ENCODE measurements around the gene TRPM8. TPM values are rescaled to one million over a fixed set of nuclear protein-coding genes. Genes with fewer than 3 reads are reported as not detected.

Gene TRPM8
- total RNA-seq, 6 experiments from 2014 or later: 23.9 to 99.5 (median 48.6) TPM

DNA sequence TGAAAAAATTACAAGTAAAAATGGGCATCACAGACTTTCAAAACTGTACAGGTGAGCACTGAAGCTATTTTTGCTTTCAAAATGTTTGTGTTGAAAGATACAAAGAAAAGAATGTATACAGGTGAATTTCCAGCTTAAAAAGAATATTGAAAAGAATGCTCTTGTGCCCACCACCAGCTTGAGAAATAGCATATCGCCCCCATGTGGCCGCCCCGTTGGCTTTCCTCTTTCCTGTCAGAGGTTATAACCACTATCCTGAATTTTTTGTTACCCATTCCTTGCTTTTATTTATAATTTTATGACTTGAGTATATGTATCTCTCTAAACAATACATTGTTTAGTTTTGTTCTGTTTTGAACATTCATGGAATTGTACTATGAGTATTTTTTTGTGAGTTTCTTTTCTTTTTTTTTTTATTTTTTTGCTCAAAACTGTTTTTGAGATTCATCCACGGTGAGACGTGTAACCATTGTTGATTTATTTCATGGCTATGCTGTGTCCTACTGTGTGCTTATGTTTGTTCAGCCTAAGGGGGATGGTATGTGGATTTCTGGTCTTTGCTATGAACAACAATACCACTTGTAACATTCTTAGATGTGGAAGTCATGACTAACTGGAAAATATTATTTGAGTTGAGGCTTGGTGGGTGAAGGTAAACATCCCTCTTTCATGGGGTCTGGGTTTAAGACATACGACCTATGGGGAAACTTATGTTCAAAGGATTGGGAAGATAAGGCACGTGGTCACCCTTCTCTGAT is 11.6 kb downstream of the TRPM8 start:
- Histone ChIP-seq H3K36me3 (no peaks in the 10 kb centered on the region), H3K27me3 (no peaks in the 10 kb centered on the region), H3K27ac (no peak overlapping the region), H3K4me3 (no peak overlapping the region), H3K4me1 (no peaks in the 10 kb centered on the region), H3K9me3 (no peaks in the 10 kb centered on the region)
- WGBS (ENCODE audit: insufficient coverage, low coverage, low lambda C conversion rate, missing lambda C conversion rate): 33% methylated on average over 7 of the region's 7 CpGs
- DNase-seq (peak in 1 of 3 donors; percentile 40), ATAC-seq (peak in 3 of 4 donors; percentile 44 to 57 (median 57))
- intact Hi-C loops (cut with DNase I): no loop called here
- TF ChIP-seq POLR2A (IDR thresholded peaks at IDR 0.05) (no peak), CTCF (IDR thresholded peaks at IDR 0.05) (peak; percentile 23 to 69 (median 58))

DNA sequence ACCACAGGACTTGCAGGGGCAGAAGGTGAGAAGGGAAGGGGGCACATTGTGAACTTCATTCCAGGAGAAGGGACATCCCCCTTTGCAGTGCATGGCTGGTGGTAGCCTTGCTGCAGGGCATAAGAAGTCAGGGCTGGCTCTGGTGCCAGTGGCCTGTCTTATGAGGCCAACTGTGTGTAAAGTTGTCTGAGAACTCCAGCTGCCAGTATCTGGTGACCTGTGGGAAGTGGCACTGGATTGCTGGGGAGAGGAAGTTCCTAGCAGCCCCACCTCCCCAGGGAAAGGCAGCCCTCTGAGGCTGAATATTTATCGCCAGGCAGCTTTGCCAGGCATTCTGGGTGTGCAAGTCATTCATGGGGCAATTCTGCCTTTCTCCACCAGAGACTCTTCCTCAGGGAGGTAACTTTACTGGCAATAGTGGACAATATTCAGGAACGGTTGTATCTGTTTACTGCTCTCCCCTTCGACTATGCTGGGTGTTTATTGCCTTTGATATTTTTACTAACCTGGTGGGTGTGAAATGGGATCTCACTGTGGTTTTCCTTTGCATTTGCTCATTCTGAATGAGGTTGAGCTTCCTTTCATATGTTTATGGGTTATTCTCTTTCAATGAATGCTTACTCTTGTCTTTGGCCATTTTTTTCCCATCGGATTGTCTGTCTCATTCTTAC is 12.3 kb downstream of the TRPM8 start:
- peak in 3 of 4 donors; percentile 33 to 49 (median 46) for ATAC-seq
- TF ChIP-seq POLR2A (IDR thresholded peaks at IDR 0.05): no peak
- no peak for TF ChIP-seq CTCF (IDR thresholded peaks at IDR 0.05)

DNA sequence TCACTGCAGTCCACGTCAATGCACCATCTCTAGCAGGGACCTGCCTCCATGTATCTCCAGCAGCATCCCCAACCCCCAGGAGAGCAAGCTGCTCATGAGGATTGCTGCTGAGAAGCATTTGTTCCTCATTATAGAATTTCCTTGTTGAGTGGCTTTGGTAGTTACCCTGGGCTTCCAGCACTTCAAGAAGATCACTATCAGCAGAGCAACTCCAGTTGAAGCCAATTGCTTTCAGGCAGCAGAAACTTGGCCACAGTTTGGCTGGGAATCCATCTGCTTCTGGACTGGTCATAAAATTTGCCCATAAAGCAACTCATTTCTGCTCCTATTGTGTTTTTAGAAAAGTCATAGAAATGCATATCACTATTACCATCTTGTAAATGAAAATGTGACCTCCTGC is 17.4 kb downstream of the TRPM8 start:
- WGBS (ENCODE audit: insufficient coverage, low coverage, low lambda C conversion rate, missing lambda C conversion rate): no CpG with 5 or more reads among the region's 1 CpG
- intact Hi-C loops (cut with DNase I): no loop called here

More for the DNA sequence above, 12.3 kb downstream of the TRPM8 start:
- intact Hi-C loops (cut with DNase I): no loop called here
- Histone ChIP-seq H3K27ac (no peak overlapping the region), H3K27me3 (no peaks in the 10 kb centered on the region), H3K9me3 (no peaks in the 10 kb centered on the region), H3K4me3 (no peak overlapping the region), H3K36me3 (no peaks in the 10 kb centered on the region), H3K4me1 (no peaks in the 10 kb centered on the region)
- WGBS (ENCODE audit: insufficient coverage, low coverage, low lambda C conversion rate, missing lambda C conversion rate): 31% methylated on average over 4 of the region's 4 CpGs
- no peak for DNase-seq

GRCh38 chr2:233935426-233935825 is 18.3 kb downstream of the TRPM8 start:
- Histone ChIP-seq H3K36me3 (no peaks in the 10 kb centered on the region), H3K9me3 (no peaks in the 10 kb centered on the region), H3K27me3 (no peaks in the 10 kb centered on the region), H3K4me1 (no peaks in the 10 kb centered on the region), H3K4me3 (no peak overlapping the region), H3K27ac (no peak overlapping the region)
- ATAC-seq: no peak
- intact Hi-C loops (cut with DNase I): no loop called here
- TF ChIP-seq CTCF (IDR thresholded peaks at IDR 0.05): no peak
- no peak for TF ChIP-seq POLR2A (IDR thresholded peaks at IDR 0.05)
- DNase-seq: no peak
- WGBS (ENCODE audit: insufficient coverage, low coverage, low lambda C conversion rate, missing lambda C conversion rate): 60% methylated on average over 1 of the region's 1 CpG

More for the DNA sequence above, 17.4 kb downstream of the TRPM8 start:
- Histone ChIP-seq H3K36me3 (no peaks in the 10 kb centered on the region), H3K9me3 (no peaks in the 10 kb centered on the region), H3K27me3 (no peaks in the 10 kb centered on the region), H3K4me3 (no peak overlapping the region), H3K4me1 (no peaks in the 10 kb centered on the region), H3K27ac (no peak overlapping the region)
- TF ChIP-seq CTCF (IDR thresholded peaks at IDR 0.05): no peak
- no peak for TF ChIP-seq POLR2A (IDR thresholded peaks at IDR 0.05)
- DNase-seq (no peak), ATAC-seq (no peak)

Measured in right lobe of liver (tissue), 6 donors.